ENCODE results near the gene EIF4B.

Gene EIF4B

GRCh38 chr12:53005986-53006809 lies at the start of gene EIF4B:
Gene EIF4B (plus strand): TSS chr12:53006456. CDS start chr12:53006484, 28 bp downstream.
- in situ Hi-C loops (cut with MboI; ENCODE audit: low sequenced_read_pairs) = no loop called here

GRCh38 chr12:52956987-52957386 lies 49.3 kb upstream of the EIF4B start:
- in situ Hi-C loops (cut with MboI; ENCODE audit: low sequenced_read_pairs) = no loop called here

- in situ Hi-C loops (cut with MboI; ENCODE audit: low sequenced_read_pairs) = no loop called here
These were observed 41.5 kb upstream of the EIF4B start for GRCh38 chr12:52964556-52965336.

GRCh38 chr12:52965337-52965731 lies 40.9 kb upstream of the EIF4B start:
- in situ Hi-C loops (cut with MboI; ENCODE audit: low sequenced_read_pairs) = no loop called here

- in situ Hi-C loops (cut with MboI; ENCODE audit: low sequenced_read_pairs) = no loop called here
These were observed 37.0 kb upstream of the EIF4B start for GRCh38 chr12:52969166-52969795.

- in situ Hi-C loops (cut with MboI; ENCODE audit: low sequenced_read_pairs) = no loop called here
These were observed 36.3 kb upstream of the EIF4B start for GRCh38 chr12:52969828-52970569.

- in situ Hi-C loops (cut with MboI; ENCODE audit: low sequenced_read_pairs) = no loop called here
These were observed 34.5 kb upstream of the EIF4B start for GRCh38 chr12:52971679-52972329.

- in situ Hi-C loops (cut with MboI; ENCODE audit: low sequenced_read_pairs) = loop anchor here (25.0 kb wide), 2 partner anchors 388 to 588 kb away; partner anchors contain the start of gene KRT84
These were observed 31.1 kb upstream of the EIF4B start for GRCh38 chr12:52975204-52975603.

GRCh38 chr12:52975820-52976573 lies 30.3 kb upstream of the EIF4B start:
- in situ Hi-C loops (cut with MboI; ENCODE audit: low sequenced_read_pairs) = loop anchor here (25.0 kb wide), 2 partner anchors 389 to 589 kb away; partner anchors contain the start of gene KRT84

GRCh38 chr12:52976574-52977071 lies 29.6 kb upstream of the EIF4B start:
- in situ Hi-C loops (cut with MboI; ENCODE audit: low sequenced_read_pairs) = loop anchor here (25.0 kb wide), 2 partner anchors 389 to 589 kb away; partner anchors contain the start of gene KRT84

GRCh38 chr12:52977170-52977569 lies 29.1 kb upstream of the EIF4B start:
- in situ Hi-C loops (cut with MboI; ENCODE audit: low sequenced_read_pairs) = loop anchor here (25.0 kb wide), 2 partner anchors 390 to 590 kb away; partner anchors contain the start of gene KRT84

- in situ Hi-C loops (cut with MboI; ENCODE audit: low sequenced_read_pairs) = loop anchor here (5.0 to 25.0 kb wide), 3 partner anchors 93 to 593 kb away; partner anchors contain the start of gene KRT84
These were observed 26.1 kb upstream of the EIF4B start for GRCh38 chr12:52980096-52980649.

- in situ Hi-C loops (cut with MboI; ENCODE audit: low sequenced_read_pairs) = loop anchor here (5.0 to 25.0 kb wide), 3 partner anchors 94 to 594 kb away; partner anchors contain the start of gene KRT84
These were observed 25.4 kb upstream of the EIF4B start for GRCh38 chr12:52980650-52981423.

- in situ Hi-C loops (cut with MboI; ENCODE audit: low sequenced_read_pairs) = loop anchor here (5.0 to 25.0 kb wide), 3 partner anchors 97 to 597 kb away; partner anchors contain the start of gene KRT84
These were observed 22.1 kb upstream of the EIF4B start for GRCh38 chr12:52984136-52984535.

GRCh38 chr12:52988898-52989297 lies 17.4 kb upstream of the EIF4B start:
- in situ Hi-C loops (cut with MboI; ENCODE audit: low sequenced_read_pairs) = loop anchor here (25.0 kb wide), 2 partner anchors 402 to 602 kb away; partner anchors contain the start of gene KRT84

GRCh38 chr12:52990206-52990605 lies 16.1 kb upstream of the EIF4B start:
- in situ Hi-C loops (cut with MboI; ENCODE audit: low sequenced_read_pairs) = loop anchor here (25.0 kb wide), 2 partner anchors 403 to 603 kb away; partner anchors contain the start of gene KRT84

GRCh38 chr12:52992240-52992639 lies 14.0 kb upstream of the EIF4B start:
- in situ Hi-C loops (cut with MboI; ENCODE audit: low sequenced_read_pairs) = loop anchor here (25.0 kb wide), 2 partner anchors 405 to 605 kb away; partner anchors contain the start of gene KRT84
